Measurements from ENCODE around the gene ZBTB5. TPM values are rescaled to one million over a fixed set of nuclear protein-coding genes. Genes with fewer than 3 reads are reported as not detected.
A peak's percentile ranks its signal among the peaks of the same experiment; 100 is the strongest.

Gene ZBTB5
- total RNA-seq, 4 donors from 2014 or later = 15.0 to 23.3 (median 20.5) TPM

GRCh38 chr9:37438359-37438758 lies 26.9 kb downstream of the ZBTB5 start:
- TF ChIP-seq POLR2A (IDR thresholded peaks at IDR 0.05) (no peak), CTCF (IDR thresholded peaks at IDR 0.05) (no peak)
- 89 to 100% methylated on average over 3 of the region's 3 CpGs for WGBS, 2 donors
- Histone ChIP-seq H3K27ac (no peak overlapping the region), H3K4me1 (peaks cover 6 to 18% (median 8%) of the 10 kb centered on the region in 3 donors), H3K27me3 (no peaks in the 10 kb centered on the region), H3K36me3 (peaks cover 36 to 98% (median 56%) of the 10 kb centered on the region in 3 donors), H3K4me3 (no peak overlapping the region), H3K9me3 (no peaks in the 10 kb centered on the region)
- intact Hi-C loops (cut with DNase I) = no loop called here
- no peak for DNase-seq

- Histone ChIP-seq H3K4me3 (no peak overlapping the region), H3K9me3 (no peaks in the 10 kb centered on the region), H3K27me3 (no peaks in the 10 kb centered on the region), H3K4me1 (peaks cover 7 to 18% (median 14%) of the 10 kb centered on the region in 3 donors), H3K27ac (no peak overlapping the region), H3K36me3 (peaks cover 36 to 94% (median 56%) of the 10 kb centered on the region in 3 donors)
- 94 to 98% methylated on average over 4 of the region's 4 CpGs for WGBS, 2 donors
- TF ChIP-seq CTCF (IDR thresholded peaks at IDR 0.05) (no peak), POLR2A (IDR thresholded peaks at IDR 0.05) (no peak)
- intact Hi-C loops (cut with DNase I) = no loop called here
- no peak for DNase-seq
Measured at GRCh38 chr9:37437621-37438020, 27.6 kb downstream of the ZBTB5 start.

GRCh38 chr9:37437010-37437409 lies 28.2 kb downstream of the ZBTB5 start:
- Histone ChIP-seq H3K4me1 (peaks cover 7 to 24% (median 17%) of the 10 kb centered on the region in 3 donors), H3K36me3 (peaks cover 39 to 90% (median 52%) of the 10 kb centered on the region in 3 donors), H3K4me3 (no peak overlapping the region), H3K27me3 (no peaks in the 10 kb centered on the region), H3K9me3 (no peaks in the 10 kb centered on the region), H3K27ac (no peak overlapping the region)
- 92% methylated on average over 6 of the region's 6 CpGs for WGBS, 2 donors
- DNase-seq = no peak
- TF ChIP-seq CTCF (IDR thresholded peaks at IDR 0.05) (no peak), POLR2A (IDR thresholded peaks at IDR 0.05) (no peak)
- intact Hi-C loops (cut with DNase I) = no loop called here

- WGBS, 2 donors = 74 to 97% methylated on average over 4 of the region's 5 CpGs
- Histone ChIP-seq H3K4me1 (peaks cover 7 to 27% (median 17%) of the 10 kb centered on the region in 3 donors), H3K27ac (no peak overlapping the region), H3K4me3 (no peak overlapping the region), H3K27me3 (no peaks in the 10 kb centered on the region), H3K9me3 (no peaks in the 10 kb centered on the region), H3K36me3 (peaks cover 39 to 90% (median 48%) of the 10 kb centered on the region in 3 donors)
- intact Hi-C loops (cut with DNase I) = no loop called here
- DNase-seq = no peak
- TF ChIP-seq POLR2A (IDR thresholded peaks at IDR 0.05) (no peak), CTCF (IDR thresholded peaks at IDR 0.05) (no peak)
Measured at GRCh38 chr9:37436540-37436939, 28.7 kb downstream of the ZBTB5 start.

- intact Hi-C loops (cut with DNase I) = no loop called here
- Histone ChIP-seq H3K27ac (peak overlapping the region in 1 of 4 donors; percentile 56), H3K4me3 (no peak overlapping the region), H3K4me1 (peaks cover 7 to 27% (median 17%) of the 10 kb centered on the region in 3 donors), H3K9me3 (no peaks in the 10 kb centered on the region), H3K36me3 (peaks cover 24 to 89% (median 40%) of the 10 kb centered on the region in 3 donors), H3K27me3 (no peaks in the 10 kb centered on the region)
- 79 to 81% methylated on average over 3 of the region's 7 CpGs for WGBS, 2 donors
- DNase-seq = no peak
- TF ChIP-seq POLR2A (IDR thresholded peaks at IDR 0.05) (no peak), CTCF (IDR thresholded peaks at IDR 0.05) (no peak)
Measured at GRCh38 chr9:37433867-37434371, 31.3 kb downstream of the ZBTB5 start.
